GM21447 (cell line): ENCODE results near the gene CXCL16.
"Not testable (repeated sequence)": the region's sequence is repeated elsewhere in the genome, so short reads cannot be mapped to it uniquely, and the experiment has no call there.

Experiments
- ATAC-seq: cut with Tn5 transposase; IDR thresholded peaks from one replicate; pipeline ENCODE4 v1.9.1; 2021; ENCODE audit not compliant: unreplicated experiment

The CXCL16 gene

GRCh38 chr17:4722678-4723240, 17.0 kb downstream of the CXCL16 start:
- no peak for ATAC-seq

- no peak for ATAC-seq
Observed at GRCh38 chr17:4721203-4722135, 18.3 kb downstream of the CXCL16 start.

GRCh38 chr17:4720787-4721186, 18.9 kb downstream of the CXCL16 start:
- ATAC-seq: no peak

- no peak for ATAC-seq
Observed at GRCh38 chr17:4719684-4720221, 20.0 kb downstream of the CXCL16 start.

- ATAC-seq: no peak
Observed at GRCh38 chr17:4719146-4719545, 20.6 kb downstream of the CXCL16 start.

- no peak for ATAC-seq
Observed at GRCh38 chr17:4718276-4718675, 21.5 kb downstream of the CXCL16 start.

GRCh38 chr17:4717791-4718190, 21.9 kb downstream of the CXCL16 start:
- ATAC-seq: no peak

- no peak for ATAC-seq
Observed at GRCh38 chr17:4716081-4716480, 23.6 kb downstream of the CXCL16 start.

- ATAC-seq: no peak
Observed at GRCh38 chr17:4715063-4715744, 24.5 kb downstream of the CXCL16 start.

GRCh38 chr17:4714340-4715062, 25.2 kb downstream of the CXCL16 start:
- ATAC-seq: not testable (repeated sequence)

GRCh38 chr17:4712526-4712925, 27.2 kb downstream of the CXCL16 start:
- no peak for ATAC-seq

- no peak for ATAC-seq
Observed at GRCh38 chr17:4711661-4712181, 28.0 kb downstream of the CXCL16 start.

- ATAC-seq: no peak
Observed at GRCh38 chr17:4710693-4711634, 28.8 kb downstream of the CXCL16 start.

GRCh38 chr17:4709794-4710692, 29.7 kb downstream of the CXCL16 start, which contains the start of gene ARRB2:
ARRB2 (plus strand) TSS chr17:4710632; CDS start chr17:4710722, 90 bp downstream.
- ATAC-seq: peak; percentile 67

- no peak for ATAC-seq
Observed at GRCh38 chr17:4708436-4708835, 31.3 kb downstream of the CXCL16 start.

- ATAC-seq: no peak
Observed at GRCh38 chr17:4706121-4706520, 33.6 kb downstream of the CXCL16 start.

GRCh38 chr17:4704991-4705390, 34.7 kb downstream of the CXCL16 start:
- no peak for ATAC-seq

- ATAC-seq: not testable (repeated sequence)
Observed at GRCh38 chr17:4704574-4704907, 35.2 kb downstream of the CXCL16 start.

- ATAC-seq: no peak
Observed at GRCh38 chr17:4703330-4703691, 36.4 kb downstream of the CXCL16 start.
